CD4-positive, alpha-beta T cell treated with Interleukin-4 for 4 hours (primary cell): ENCODE data around the gene DICER1.
"Not testable (repeated sequence)": the region's sequence is repeated elsewhere in the genome, so short reads cannot be mapped to it uniquely, and the experiment has no call there.

Experiments used
- DNase-seq: peaks from one replicate; pipeline ENCODE4 v3.0.0-alpha.2; 2020

Gene DICER1

GRCh38 chr14:95144849-95145248 is 12.5 kb downstream of the DICER1 start:
- DNase-seq, result no peak

- no peak for DNase-seq
Measured at GRCh38 chr14:95143808-95144620, 13.3 kb downstream of the DICER1 start.

GRCh38 chr14:95142208-95142607 is 15.1 kb downstream of the DICER1 start:
- DNase-seq, result no peak

GRCh38 chr14:95141684-95142083 is 15.6 kb downstream of the DICER1 start:
- DNase-seq, result no peak

- no peak for DNase-seq
Measured at GRCh38 chr14:95140060-95140858, 17.1 kb downstream of the DICER1 start.

- DNase-seq, result no peak
Measured at GRCh38 chr14:95138876-95139275, 18.5 kb downstream of the DICER1 start.

- DNase-seq, result not testable (repeated sequence)
Measured at GRCh38 chr14:95138455-95138854, 18.9 kb downstream of the DICER1 start.

GRCh38 chr14:95137804-95138167 is 19.5 kb downstream of the DICER1 start:
- no peak for DNase-seq

GRCh38 chr14:95137164-95137803 is 20.0 kb downstream of the DICER1 start:
- no peak for DNase-seq

- no peak for DNase-seq
Measured at GRCh38 chr14:95136631-95137030, 20.7 kb downstream of the DICER1 start.

GRCh38 chr14:95134304-95134933 is 22.9 kb downstream of the DICER1 start:
- no peak for DNase-seq

- no peak for DNase-seq
Measured at GRCh38 chr14:95133282-95133681, 24.0 kb downstream of the DICER1 start.

GRCh38 chr14:95132760-95133159 is 24.6 kb downstream of the DICER1 start:
- no peak for DNase-seq

GRCh38 chr14:95130549-95130948 is 26.8 kb downstream of the DICER1 start:
- no peak for DNase-seq

GRCh38 chr14:95128140-95128539 is 29.2 kb downstream of the DICER1 start:
- DNase-seq, result no peak

GRCh38 chr14:95127531-95127911 is 29.8 kb downstream of the DICER1 start:
- DNase-seq, result no peak

- no peak for DNase-seq
Measured at GRCh38 chr14:95126906-95127530, 30.3 kb downstream of the DICER1 start.

- DNase-seq, result no peak
Measured at GRCh38 chr14:95125915-95126314, 31.4 kb downstream of the DICER1 start.

GRCh38 chr14:95125221-95125620 is 32.1 kb downstream of the DICER1 start:
- no peak for DNase-seq

- no peak for DNase-seq
Measured at GRCh38 chr14:95123891-95124579, 33.3 kb downstream of the DICER1 start.

GRCh38 chr14:95122621-95122945 is 34.7 kb downstream of the DICER1 start:
- DNase-seq, result no peak

GRCh38 chr14:95121911-95122620 is 35.3 kb downstream of the DICER1 start:
- no peak for DNase-seq
